Sigmoid colon (tissue), 7 donors: ENCODE data around the gene SPARCL1. TPM values are rescaled to one million over a fixed set of nuclear protein-coding genes. Genes with fewer than 3 reads are reported as not detected.

Experiments
- DNase-seq: peaks from one replicate; pipeline ENCODE4 v3.0.0-alpha.2; 2019
- H3K27ac ChIP-seq, 4 donors: fragments of 200-600 bp; sonication (generic); one replicate each; pipeline ENCODE4 v1.5.1; 2016 to 2019; ENCODE audit warnings: mild to moderate bottlenecking in 1 of 4
- H3K27me3 ChIP-seq, 3 donors: fragments of 200-600 bp; sonication (generic); one replicate each; pipeline ENCODE4 v1.5.1; 2019; ENCODE audit warnings: mild to moderate bottlenecking in 1 of 3
- H3K36me3 ChIP-seq, 4 donors: fragments of 200-600 bp; sonication (generic); one replicate each; pipeline ENCODE4 v1.5.1; 2016 to 2019
- H3K4me1 ChIP-seq, 4 donors: fragments of 200-600 bp; sonication (generic); one replicate each; pipeline ENCODE4 v1.5.1; 2017 to 2019
- H3K4me3 ChIP-seq, 4 donors: fragments of 200-600 bp; sonication (generic); one replicate each; pipeline ENCODE4 v1.5.1; 2017 to 2019; ENCODE audit warnings: mild to moderate bottlenecking in 2 of 4, moderate library complexity in 1 of 4
- H3K9me3 ChIP-seq, 4 donors: fragments of 200-600 bp in 3 of 4; sonication (generic) in 3 of 4; one replicate each; pipeline versions ENCODE4 v1.5.1 to v1.6.1; 2013 to 2019
- EP300 ChIP-seq, 4 donors: sonication (generic); formaldehyde crosslinking; IDR thresholded peaks; one replicate each; pipeline ENCODE4 v1.6.1; 2017; ENCODE audit warnings: antibody characterized with exemption in 4 of 4
- POLR2A ChIP-seq, 2 donors: fragments of 450-650 bp; IDR thresholded peaks; one replicate each; pipeline ENCODE4 v1.6.1; 2016; ENCODE audit warnings: antibody characterized with exemption in 2 of 2, mild to moderate bottlenecking in 2 of 2, moderate library complexity in 2 of 2
- POLR2AphosphoS5 ChIP-seq, 4 donors: sonication (generic); formaldehyde crosslinking; IDR thresholded peaks; one replicate each; pipeline ENCODE4 v1.6.1; 2017; ENCODE audit warnings: antibody characterized with exemption in 4 of 4
- WGBS, 2 donors: extraction: QIAGEN DNeasy Blood & Tissue Kit; methylation state at CpG; one replicate each; pipeline ENCODE4 v1.1.7; 2013; 5-methylcytosine and 5-hydroxymethylcytosine counted together
- intact Hi-C: fragments of 100-400 bp; cut with DNase I; formaldehyde crosslinking; loops from one replicate; pipeline ENCODE4 v1.15.1; 2023
- polyA plus RNA-seq, 3 donors: library from polyadenylated mRNA; stranded (reverse); fragments of 200-250 nt; gene quantifications; one replicate each; pipeline ENCODE4 v1.2.3, GENCODE V29; 2013
- total RNA-seq, 4 donors: library from RNA; depleted of rRNA; stranded (reverse); fragments of >200 nt; gene quantifications; one replicate each; pipeline ENCODE4 v1.1.0, GENCODE V29; 2016
- TF ChIP-seq, protein P1 (sequence below), 4 experiments: fragments of 450-650 bp in 3 of 4; fragments of 200-600 bp in 1 of 4; IDR thresholded peaks; one replicate each; pipeline ENCODE4 v1.5.1; 2016 to 2019; ENCODE audit warnings: antibody characterized with exemption in 4 of 4, mild to moderate bottlenecking in 3 of 4, moderate library complexity in 2 of 4
- donor health status: healthy with polysubstance abuse.
- donor health status: Bipolar disorder and iron deficiency.
- donor health status: healthy.

Gene SPARCL1
- total and polyA plus RNA-seq, 7 donors, result 10.4 to 1,386 (median 1,005) TPM

GRCh38 chr4:87481377-87481776 is 47.8 kb downstream of the SPARCL1 start:
- Histone ChIP-seq H3K9me3 (no peaks in the 10 kb centered on the region), H3K27ac (peak overlapping the region in 3 of 4 donors; percentile 2 to 46 (median 35)), H3K4me1 (no peaks in the 10 kb centered on the region), H3K36me3 (peaks cover 14 to 67% (median 34%) of the 10 kb centered on the region in 4 donors), H3K4me3 (no peak overlapping the region), H3K27me3 (no peaks in the 10 kb centered on the region)
- TF ChIP-seq EP300 (IDR thresholded peaks at IDR 0.05) (no peak), POLR2A (IDR thresholded peaks at IDR 0.05) (no peak), POLR2AphosphoS5 (IDR thresholded peaks at IDR 0.05) (no peak)
- TF ChIP-seq, protein P1, sequence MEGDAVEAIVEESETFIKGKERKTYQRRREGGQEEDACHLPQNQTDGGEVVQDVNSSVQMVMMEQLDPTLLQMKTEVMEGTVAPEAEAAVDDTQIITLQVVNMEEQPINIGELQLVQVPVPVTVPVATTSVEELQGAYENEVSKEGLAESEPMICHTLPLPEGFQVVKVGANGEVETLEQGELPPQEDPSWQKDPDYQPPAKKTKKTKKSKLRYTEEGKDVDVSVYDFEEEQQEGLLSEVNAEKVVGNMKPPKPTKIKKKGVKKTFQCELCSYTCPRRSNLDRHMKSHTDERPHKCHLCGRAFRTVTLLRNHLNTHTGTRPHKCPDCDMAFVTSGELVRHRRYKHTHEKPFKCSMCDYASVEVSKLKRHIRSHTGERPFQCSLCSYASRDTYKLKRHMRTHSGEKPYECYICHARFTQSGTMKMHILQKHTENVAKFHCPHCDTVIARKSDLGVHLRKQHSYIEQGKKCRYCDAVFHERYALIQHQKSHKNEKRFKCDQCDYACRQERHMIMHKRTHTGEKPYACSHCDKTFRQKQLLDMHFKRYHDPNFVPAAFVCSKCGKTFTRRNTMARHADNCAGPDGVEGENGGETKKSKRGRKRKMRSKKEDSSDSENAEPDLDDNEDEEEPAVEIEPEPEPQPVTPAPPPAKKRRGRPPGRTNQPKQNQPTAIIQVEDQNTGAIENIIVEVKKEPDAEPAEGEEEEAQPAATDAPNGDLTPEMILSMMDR (IDR thresholded peaks at IDR 0.05), result no peak
- intact Hi-C loops, result no loop called here
- DNase-seq, result no peak

GRCh38 chr4:87478732-87479250 is 50.4 kb downstream of the SPARCL1 start:
- intact Hi-C loops, result no loop called here
- WGBS, 2 donors, result 86 to 91% methylated on average over 1 of the region's 1 CpG
- Histone ChIP-seq H3K27me3 (no peaks in the 10 kb centered on the region), H3K36me3 (peaks cover 24 to 91% (median 45%) of the 10 kb centered on the region in 4 donors), H3K4me1 (no peaks in the 10 kb centered on the region), H3K27ac (no peak overlapping the region), H3K4me3 (no peak overlapping the region), H3K9me3 (no peaks in the 10 kb centered on the region)
- TF ChIP-seq EP300 (IDR thresholded peaks at IDR 0.05), result no peak
- peak in 1 of 4 donors; percentile 10 for TF ChIP-seq POLR2AphosphoS5 (IDR thresholded peaks at IDR 0.05)
- DNase-seq, result no peak

DNA sequence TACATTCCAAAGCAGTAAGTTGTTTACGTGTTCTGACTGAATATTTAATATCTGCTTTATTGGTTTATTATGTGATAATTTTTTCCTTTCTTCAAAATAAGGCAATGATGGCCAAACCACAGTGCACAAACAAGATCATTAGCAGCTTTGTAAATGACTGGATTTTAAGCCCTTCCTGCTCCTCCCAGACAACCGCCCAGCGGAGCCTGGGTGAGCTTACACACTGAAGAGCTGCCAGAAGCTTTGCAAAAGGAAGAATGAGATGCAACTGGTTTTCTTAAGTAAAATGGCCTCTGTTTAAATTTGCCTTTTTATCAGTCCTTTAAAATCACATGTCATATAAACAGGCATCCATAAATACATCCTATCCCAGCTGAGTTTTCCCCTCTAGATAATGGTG is 52.2 kb downstream of the SPARCL1 start:
- DNase-seq, result no peak
- Histone ChIP-seq H3K27ac (peak overlapping the region in 3 of 4 donors; percentile 16 to 29 (median 21)), H3K36me3 (peaks cover 25 to 95% (median 53%) of the 10 kb centered on the region in 4 donors), H3K27me3 (no peaks in the 10 kb centered on the region), H3K4me3 (no peak overlapping the region), H3K9me3 (no peaks in the 10 kb centered on the region), H3K4me1 (no peaks in the 10 kb centered on the region)
- intact Hi-C loops, result no loop called here
- 79 to 80% methylated on average over 3 of the region's 3 CpGs for WGBS, 2 donors
- TF ChIP-seq EP300 (IDR thresholded peaks at IDR 0.05) (no peak), POLR2AphosphoS5 (IDR thresholded peaks at IDR 0.05) (no peak), POLR2A (IDR thresholded peaks at IDR 0.05) (no peak)
- TF ChIP-seq, protein P1 (IDR thresholded peaks at IDR 0.05), result no peak

DNA sequence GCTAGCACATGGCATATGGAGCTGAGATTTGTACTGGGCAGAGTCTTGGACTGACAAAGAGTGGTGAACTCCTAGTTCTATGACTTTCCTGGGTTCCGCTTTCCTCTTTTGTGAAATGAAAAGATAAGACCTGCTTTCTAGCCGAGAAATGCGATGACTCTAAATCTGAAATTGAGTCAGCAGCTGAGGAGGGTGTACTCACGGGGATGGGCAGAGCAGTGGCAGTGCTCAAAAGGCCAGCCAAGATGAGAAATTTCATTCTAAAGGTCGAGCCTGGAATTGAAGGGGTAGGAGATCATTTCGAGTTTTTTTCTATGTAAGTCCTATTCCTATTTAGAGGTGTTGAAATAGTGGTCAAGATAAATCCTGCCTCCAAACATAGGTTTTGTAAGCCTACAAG is 59.8 kb downstream of the SPARCL1 start:
- no peak overlapping the region for H3K4me3 ChIP-seq
- H3K36me3 ChIP-seq, result peaks cover 6 to 26% (median 14%) of the 10 kb centered on the region in 4 donors
- no peak for DNase-seq
- TF ChIP-seq POLR2A (IDR thresholded peaks at IDR 0.05) (no peak), EP300 (IDR thresholded peaks at IDR 0.05) (no peak), POLR2AphosphoS5 (IDR thresholded peaks at IDR 0.05) (no peak)
- TF ChIP-seq, protein P1 (IDR thresholded peaks at IDR 0.05), result no peak
- H3K9me3 ChIP-seq, result no peaks in the 10 kb centered on the region
- WGBS, 2 donors, result 89% methylated on average over 6 of the region's 6 CpGs
- peaks cover 0 to 7% (median 0%) of the 10 kb centered on the region in 4 donors for H3K4me1 ChIP-seq
- intact Hi-C loops, result loop anchor here (5.0 to 10.0 kb wide), 4 partner anchors 47 to 365 kb away; partner anchors contain the start of genes MEPE and NUDT9
- H3K27ac ChIP-seq, result peak overlapping the region in 2 of 4 donors; percentile 21 to 47
- H3K27me3 ChIP-seq, result no peaks in the 10 kb centered on the region

GRCh38 chr4:87465739-87466366 is 63.3 kb downstream of the SPARCL1 start:
- Histone ChIP-seq H3K4me1 (peaks cover 0 to 7% (median 0%) of the 10 kb centered on the region in 4 donors), H3K4me3 (no peak overlapping the region), H3K36me3 (peaks cover 0 to 5% (median 0%) of the 10 kb centered on the region in 4 donors), H3K9me3 (no peaks in the 10 kb centered on the region), H3K27me3 (no peaks in the 10 kb centered on the region), H3K27ac (no peak overlapping the region)
- no peak for DNase-seq
- 59 to 65% methylated on average over 7 of the region's 7 CpGs for WGBS, 2 donors
- intact Hi-C loops, result loop anchor here (1.0 to 10.0 kb wide), 5 partner anchors 44 to 369 kb away; partner anchors contain the start of genes MEPE and NUDT9
- TF ChIP-seq POLR2AphosphoS5 (IDR thresholded peaks at IDR 0.05), result no peak
- TF ChIP-seq, protein P1 (IDR thresholded peaks at IDR 0.05), result peak in 3 of 4 experiments; percentile 42 to 63 (median 62)
